HL-60/S4 treated with retinoic acid at 250 ng/mL for 4 days and 3 days (cell line): ENCODE measurements around the gene PLPP3.

Experiments
- in situ Hi-C: fragments of 300-500 bp; cut with MboI; formaldehyde crosslinking; loops from 2 replicates; pipeline ENCODE4 v1.7.0; 2022; ENCODE audit warnings: low sequenced_read_pairs

PLPP3 gene

GRCh38 chr1:56501426-56501825 is 77.9 kb downstream of the PLPP3 start:
- in situ Hi-C loops, result no loop called here

- in situ Hi-C loops, result no loop called here
These were observed 82.3 kb downstream of the PLPP3 start for GRCh38 chr1:56496821-56497772.

GRCh38 chr1:56496158-56496557 is 83.2 kb downstream of the PLPP3 start:
- in situ Hi-C loops, result no loop called here

GRCh38 chr1:56495538-56495937 is 83.8 kb downstream of the PLPP3 start:
- in situ Hi-C loops, result no loop called here

GRCh38 chr1:56494306-56494705 is 85.1 kb downstream of the PLPP3 start:
- in situ Hi-C loops, result no loop called here

- in situ Hi-C loops, result no loop called here
These were observed 85.5 kb downstream of the PLPP3 start for GRCh38 chr1:56493826-56494225.

- in situ Hi-C loops, result no loop called here
These were observed 87.9 kb downstream of the PLPP3 start for GRCh38 chr1:56491441-56491840.

GRCh38 chr1:56490619-56491018 is 88.7 kb downstream of the PLPP3 start:
- in situ Hi-C loops, result no loop called here

- in situ Hi-C loops, result no loop called here
These were observed 89.7 kb downstream of the PLPP3 start for GRCh38 chr1:56489695-56490094.

GRCh38 chr1:56484695-56485094 is 94.7 kb downstream of the PLPP3 start:
- in situ Hi-C loops, result no loop called here

- in situ Hi-C loops, result no loop called here
These were observed 96.3 kb downstream of the PLPP3 start for GRCh38 chr1:56483104-56483503.

- in situ Hi-C loops, result no loop called here
These were observed 96.9 kb downstream of the PLPP3 start for GRCh38 chr1:56482486-56482885.

GRCh38 chr1:56481140-56481694 is 98.1 kb downstream of the PLPP3 start:
- in situ Hi-C loops, result no loop called here

- in situ Hi-C loops, result no loop called here
These were observed 100.6 kb downstream of the PLPP3 start for GRCh38 chr1:56478734-56479133.

- in situ Hi-C loops, result no loop called here
These were observed 101.9 kb downstream of the PLPP3 start for GRCh38 chr1:56477164-56478111.

- in situ Hi-C loops, result no loop called here
These were observed 105.6 kb downstream of the PLPP3 start for GRCh38 chr1:56473582-56474270.

GRCh38 chr1:56472860-56473259 is 106.5 kb downstream of the PLPP3 start:
- in situ Hi-C loops, result no loop called here

- in situ Hi-C loops, result no loop called here
These were observed 109.6 kb downstream of the PLPP3 start for GRCh38 chr1:56469640-56470371.

GRCh38 chr1:56468518-56468917 is 110.8 kb downstream of the PLPP3 start:
- in situ Hi-C loops, result no loop called here

GRCh38 chr1:56466538-56466937 is 112.8 kb downstream of the PLPP3 start:
- in situ Hi-C loops, result no loop called here
